ENCODE results near the gene EXOC5.

GRCh38 chr14:57161583-57162234, 107.0 kb downstream of the EXOC5 start:
- no peak for TF ChIP-seq CTCF (IDR thresholded peaks at IDR 0.05)
- TF ChIP-seq POLR2A (IDR thresholded peaks at IDR 0.05), result no peak
